GM10266 (cell line): ENCODE results near the gene AP1G2.

ENCODE experiments used
- DNase-seq: peaks from one replicate; pipeline ENCODE4 v3.0.0; 2012; ENCODE audit errors: extremely low spot score
- CTCF ChIP-seq: IDR thresholded peaks from 2 replicates; pipeline ENCODE4 v1.5.1; 2012; ENCODE audit warnings: mild to moderate bottlenecking, low read depth; ENCODE audit not compliant: control insufficient read depth, insufficient read depth; ENCODE audit errors: missing control alignments

The AP1G2 gene

GRCh38 chr14:23514644-23514957 is 53.0 kb downstream of the AP1G2 start:
- no peak for DNase-seq
- no peak for TF ChIP-seq CTCF

DNA sequence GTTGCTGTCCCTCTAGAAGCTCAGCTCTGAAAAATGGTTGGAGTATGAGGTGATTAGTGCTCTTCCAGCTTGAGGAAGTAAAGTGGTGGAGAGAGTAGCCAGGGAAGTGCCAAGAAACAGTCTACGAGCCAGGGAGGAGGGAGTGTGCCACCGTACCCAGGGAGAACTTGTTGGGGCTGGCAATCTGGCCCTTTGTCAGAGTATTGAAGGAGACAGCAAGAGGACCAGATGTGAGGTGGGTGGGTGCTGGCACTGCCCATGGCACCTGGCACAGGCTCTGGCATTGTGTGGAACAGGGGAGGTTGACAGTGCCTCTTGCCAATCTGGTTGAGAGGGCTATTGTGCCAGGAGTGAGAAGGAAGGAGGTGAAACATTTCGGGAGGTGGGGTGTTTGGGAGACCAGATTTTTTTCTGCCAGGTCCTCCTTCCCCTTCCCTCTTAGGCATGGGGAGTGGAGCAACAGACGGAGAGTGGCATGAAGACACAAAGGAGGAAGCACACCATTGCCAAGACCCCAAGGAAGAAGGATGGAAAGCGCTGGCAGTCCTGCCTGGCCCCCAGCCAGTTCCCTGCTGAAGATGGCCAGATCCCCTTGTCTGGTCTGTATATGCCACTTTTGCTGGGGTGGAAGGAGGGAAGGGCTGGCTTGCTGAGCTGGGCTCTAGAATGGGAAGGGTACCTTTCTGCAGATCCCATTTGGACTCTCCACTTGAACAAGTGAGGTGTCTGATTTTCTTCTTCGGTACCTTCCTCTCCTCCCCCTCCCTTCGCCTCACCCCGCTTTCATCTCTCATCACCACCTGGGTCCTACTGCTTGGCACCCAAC is 53.6 kb downstream of the AP1G2 start:
- no peak for TF ChIP-seq CTCF
- no peak for DNase-seq

GRCh38 chr14:23513005-23513817 is 54.4 kb downstream of the AP1G2 start:
- no peak for DNase-seq

GRCh38 chr14:23512156-23512555 is 55.4 kb downstream of the AP1G2 start:
- no peak for TF ChIP-seq CTCF
- DNase-seq, result no peak

More at GRCh38 chr14:23513005-23513817, 54.4 kb downstream of the AP1G2 start:
- no peak for TF ChIP-seq CTCF
